ENCODE measurements around the gene DCTN5.
"Not testable (repeated sequence)": the region's sequence is repeated elsewhere in the genome, so short reads cannot be mapped to it uniquely, and the experiment has no call there.

DCTN5 gene

GRCh38 chr16:23694644-23695373, 53.5 kb downstream of the DCTN5 start:
- no peak for DNase-seq

DNA sequence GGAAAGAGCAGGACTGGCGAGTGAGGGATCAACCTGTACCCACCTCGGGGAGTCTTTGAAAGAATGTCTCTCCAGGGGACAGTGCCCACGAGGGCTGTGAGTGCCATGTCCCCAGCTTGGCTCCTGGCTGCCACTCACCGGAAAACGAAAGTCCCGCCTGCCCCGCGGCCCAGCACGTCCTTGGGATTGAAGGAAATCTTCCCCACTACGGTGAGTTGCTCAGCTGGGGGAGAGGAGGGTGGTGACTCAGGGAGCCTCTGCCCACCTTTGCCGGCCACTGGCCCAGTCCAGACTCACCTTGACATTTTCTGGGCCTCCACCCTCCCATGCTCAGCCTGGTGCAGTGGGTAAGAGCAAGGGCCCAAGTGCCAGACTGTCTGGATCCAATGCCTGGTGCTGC, 54.5 kb downstream of the DCTN5 start:
- no peak for DNase-seq

DNA sequence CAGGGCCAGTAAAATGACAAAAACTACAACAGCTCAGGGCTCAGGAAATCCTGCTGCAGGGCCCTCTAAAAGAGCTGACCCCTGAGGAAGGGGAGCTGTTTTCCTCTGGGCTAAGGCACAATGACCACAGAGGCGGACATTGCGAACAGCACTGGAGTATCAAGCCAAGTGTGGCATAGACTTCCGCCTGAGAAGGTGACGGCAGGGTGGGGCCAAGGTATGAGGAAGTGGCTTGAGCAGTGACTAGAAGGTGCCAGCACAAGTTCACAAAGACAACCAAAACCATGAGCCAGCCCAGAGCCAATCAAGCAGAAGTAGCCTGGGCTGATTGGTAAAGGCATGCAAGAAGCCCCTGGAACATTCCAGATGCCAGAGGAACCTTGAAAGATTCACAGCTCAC, 57.8 kb downstream of the DCTN5 start:
- DNase-seq, result no peak

DNA sequence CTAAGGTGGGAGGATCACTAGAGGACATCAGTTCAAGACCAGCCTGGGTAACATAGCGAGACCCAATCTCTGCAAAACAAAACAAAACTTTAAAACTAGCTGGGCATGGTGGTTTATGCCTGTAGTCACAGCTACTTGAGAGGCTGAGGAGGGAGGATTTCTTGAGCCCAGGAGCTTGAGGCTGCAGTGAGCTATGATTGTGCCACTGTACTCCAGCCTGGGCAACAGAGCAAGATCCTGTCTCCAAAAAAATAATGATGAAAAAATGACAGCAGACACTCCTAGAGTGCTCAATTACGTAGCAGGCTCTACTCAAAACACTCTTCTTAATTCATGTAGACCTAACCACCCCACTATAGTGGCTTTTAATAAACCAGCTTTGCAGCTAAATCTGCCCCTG, 58.8 kb downstream of the DCTN5 start:
- no peak for DNase-seq

DNA sequence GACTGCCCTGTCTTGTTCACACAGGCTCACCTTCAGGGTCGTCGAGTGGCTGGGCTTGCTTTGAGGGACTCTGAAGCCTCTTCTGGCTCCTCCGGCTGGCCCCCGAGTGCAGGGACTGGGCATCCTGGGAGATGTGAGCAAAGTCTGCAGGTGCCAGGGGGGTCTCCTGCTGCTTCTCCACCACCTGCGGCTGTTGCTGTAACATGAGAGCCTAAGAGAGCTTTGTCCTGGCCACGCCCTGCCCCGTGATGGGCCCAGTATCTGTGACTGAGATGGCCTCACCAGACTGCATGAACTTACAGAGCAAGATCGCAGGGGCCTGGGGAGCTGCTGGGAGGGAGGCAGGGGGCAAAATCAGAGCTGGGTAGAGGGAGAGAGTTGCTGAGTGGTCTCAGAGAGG, 59.2 kb downstream of the DCTN5 start:
- no peak for DNase-seq

DNA sequence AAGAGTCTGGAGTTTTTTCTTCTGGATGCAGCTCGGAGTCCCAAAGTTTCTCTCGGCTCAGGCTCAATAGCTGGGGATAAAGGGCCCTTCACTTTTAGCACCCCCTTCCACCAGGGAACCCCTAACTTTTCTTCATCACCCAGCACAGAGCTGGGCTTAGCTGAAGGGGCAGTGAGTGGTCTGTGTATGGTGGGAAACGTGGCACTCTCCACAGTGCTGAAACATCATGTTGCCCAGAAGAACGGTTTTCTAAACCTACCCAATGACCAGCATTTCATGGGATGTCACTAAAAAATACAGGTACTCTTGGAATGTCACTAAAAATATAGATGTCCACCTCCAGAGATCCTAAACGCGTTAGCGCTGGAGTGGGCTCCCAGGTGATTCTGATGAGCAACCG, 59.8 kb downstream of the DCTN5 start:
- DNase-seq, result no peak

DNA sequence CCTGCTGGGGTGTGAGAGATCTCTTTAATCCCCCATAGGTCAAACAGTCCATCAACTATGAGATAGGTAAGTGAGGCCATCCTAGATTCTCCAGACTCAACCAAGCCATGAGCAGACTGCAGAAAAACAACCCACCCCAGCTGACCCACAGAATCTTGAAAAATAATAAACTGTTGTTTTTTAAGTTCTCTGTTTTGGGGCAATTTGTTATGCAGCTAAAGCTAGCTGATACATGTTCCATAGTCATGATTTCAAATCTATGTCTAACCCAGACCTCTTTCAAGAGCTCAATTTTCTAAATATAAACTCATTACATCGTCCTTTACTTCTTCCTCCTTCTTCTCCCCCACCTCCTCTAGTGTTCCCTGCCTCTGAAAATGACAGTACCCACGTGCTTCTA, 61.7 kb downstream of the DCTN5 start:
- no peak for DNase-seq

- DNase-seq, result no peak
Observed at GRCh38 chr16:23704772-23705516, 63.7 kb downstream of the DCTN5 start.

- no peak for DNase-seq
Observed at GRCh38 chr16:23705517-23705902, 64.2 kb downstream of the DCTN5 start.

DNA sequence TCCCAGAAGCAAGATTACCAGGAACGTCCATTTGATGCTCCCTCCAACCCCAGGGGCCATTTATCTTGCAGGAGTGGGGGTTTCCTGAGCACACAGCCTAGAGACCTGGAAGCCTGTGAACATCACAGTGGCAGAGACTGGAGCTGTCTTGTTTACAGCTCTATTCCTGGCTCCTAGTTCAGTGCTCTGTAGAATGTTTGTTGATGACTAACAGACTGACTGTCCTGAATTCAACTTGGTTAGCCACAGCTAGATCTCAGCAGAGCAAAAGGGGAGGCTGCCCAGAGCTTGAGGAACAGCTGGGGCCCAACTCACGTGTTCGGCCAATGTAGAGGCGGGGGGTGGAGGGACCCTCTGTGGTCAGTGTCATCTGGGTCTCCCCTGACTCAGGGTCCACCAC, 65.2 kb downstream of the DCTN5 start:
- no peak for DNase-seq

DNA sequence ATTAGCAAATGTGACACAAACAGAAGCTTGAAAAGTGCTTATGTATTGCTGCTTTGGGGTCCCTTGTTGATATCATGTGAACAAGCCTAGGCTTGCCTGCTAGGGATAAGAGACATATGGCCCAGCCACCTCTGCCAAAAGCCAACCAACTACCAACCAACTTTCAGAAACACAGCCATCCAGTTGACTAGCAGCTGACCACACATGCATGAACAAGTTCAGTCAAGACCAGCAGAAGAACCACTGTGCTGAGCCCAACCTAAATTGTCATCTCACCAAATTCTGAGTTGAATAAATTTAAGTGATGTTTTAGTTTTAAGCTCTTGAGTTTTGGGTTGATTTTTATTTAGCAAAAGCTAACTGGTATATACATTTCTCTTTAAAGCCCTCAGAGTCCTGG, 68.3 kb downstream of the DCTN5 start:
- no peak for DNase-seq

GRCh38 chr16:23710008-23710407, 68.7 kb downstream of the DCTN5 start:
- no peak for DNase-seq

DNA sequence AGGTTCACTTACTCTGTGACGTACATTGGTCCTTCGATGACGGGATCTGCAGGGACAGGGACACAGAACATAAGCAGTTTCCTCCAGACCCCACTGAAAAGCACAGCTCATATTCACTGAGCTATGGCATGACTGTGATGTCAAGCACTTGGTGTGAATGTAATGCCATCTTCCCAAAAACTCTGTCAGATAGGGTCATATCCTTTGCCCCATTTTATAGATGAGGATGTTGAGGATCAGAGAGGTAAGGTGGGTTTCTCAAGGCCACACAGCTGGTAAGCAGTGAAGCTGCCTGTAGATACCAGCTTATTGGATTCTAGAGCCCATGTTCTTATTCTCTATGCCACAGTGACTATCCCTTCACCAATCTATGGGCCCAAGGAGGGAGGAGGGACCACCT, 69.2 kb downstream of the DCTN5 start:
- DNase-seq, result no peak

DNA sequence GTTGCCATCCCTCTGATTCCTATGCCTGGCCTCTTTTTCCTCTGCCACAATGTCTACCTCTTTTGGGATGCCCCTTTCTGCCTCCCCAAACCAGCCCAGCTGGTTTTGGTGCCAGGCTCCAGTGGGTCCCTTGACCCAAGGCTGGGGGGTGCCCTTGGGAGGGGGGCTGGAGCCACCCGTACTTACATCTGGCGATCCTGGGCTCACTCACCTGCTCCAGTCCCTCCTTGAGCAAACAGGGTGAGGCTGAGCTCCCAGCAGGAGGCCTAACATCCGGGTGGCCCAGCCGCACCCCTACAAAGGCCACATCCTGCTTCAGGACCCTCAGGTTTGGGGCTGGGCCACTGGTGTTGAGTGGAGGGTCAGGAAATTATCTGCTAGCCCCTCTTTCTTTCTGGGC, 70.5 kb downstream of the DCTN5 start:
- DNase-seq, result no peak

DNA sequence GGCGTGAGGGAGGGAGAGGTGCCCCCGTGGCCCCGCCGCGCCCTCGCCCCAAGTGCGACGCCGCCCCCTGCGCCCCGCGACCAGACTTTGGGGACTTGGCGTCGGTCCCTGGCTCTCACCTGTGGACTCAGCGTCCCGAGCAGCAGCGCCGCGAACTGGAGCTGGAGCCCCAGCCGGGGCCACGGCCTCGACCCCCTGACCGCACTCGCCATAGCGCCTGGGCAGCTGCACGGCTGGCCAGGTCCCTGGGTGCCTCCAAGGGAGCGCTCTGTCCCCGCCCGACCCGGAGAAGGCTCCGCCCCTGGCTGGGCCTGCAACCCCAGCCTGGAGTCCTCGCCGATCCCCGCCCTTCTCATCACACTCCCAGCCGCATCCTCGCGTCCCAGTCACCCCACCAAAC, 71.7 kb downstream of the DCTN5 start, which contains the start of gene ERN2:
Gene ERN2 (minus strand): TSS at position 247 of the 400 bp plus-strand sequence. CDS start 35 bp downstream, at position 212.
- DNase-seq, result no peak

- DNase-seq, result no peak
Observed at GRCh38 chr16:23716484-23716883, 75.2 kb downstream of the DCTN5 start.

DNA sequence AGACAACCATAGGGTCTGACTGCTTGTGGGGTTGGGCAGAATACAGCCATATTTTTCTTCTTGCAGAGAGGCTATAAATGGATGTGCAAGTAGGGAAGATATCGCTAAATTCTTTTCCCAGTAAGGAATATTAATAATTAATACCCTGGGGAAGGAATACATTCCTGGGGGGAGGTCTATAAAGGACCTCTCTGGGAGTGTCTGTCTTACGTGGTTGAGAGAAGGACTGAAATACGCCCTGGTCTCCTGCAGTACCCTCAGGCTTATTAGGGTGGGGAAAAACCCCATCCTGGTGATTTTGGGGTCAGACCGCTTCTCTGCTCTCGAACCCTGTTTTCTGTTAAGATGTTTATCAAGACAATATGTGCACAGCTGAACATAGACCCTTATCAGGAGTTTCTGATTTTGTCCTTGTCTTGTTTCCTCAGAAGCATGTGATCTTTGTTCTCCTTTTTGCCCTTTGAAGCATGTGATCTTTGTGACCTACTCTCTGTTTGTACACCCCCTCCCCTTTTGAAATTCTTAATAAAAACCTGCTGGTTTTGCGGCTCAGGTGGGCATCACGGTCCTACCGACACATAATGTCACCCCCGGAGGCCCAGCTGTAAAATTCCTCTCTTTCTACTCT, 81.5 kb downstream of the DCTN5 start:
- not testable (repeated sequence) for DNase-seq

DNA sequence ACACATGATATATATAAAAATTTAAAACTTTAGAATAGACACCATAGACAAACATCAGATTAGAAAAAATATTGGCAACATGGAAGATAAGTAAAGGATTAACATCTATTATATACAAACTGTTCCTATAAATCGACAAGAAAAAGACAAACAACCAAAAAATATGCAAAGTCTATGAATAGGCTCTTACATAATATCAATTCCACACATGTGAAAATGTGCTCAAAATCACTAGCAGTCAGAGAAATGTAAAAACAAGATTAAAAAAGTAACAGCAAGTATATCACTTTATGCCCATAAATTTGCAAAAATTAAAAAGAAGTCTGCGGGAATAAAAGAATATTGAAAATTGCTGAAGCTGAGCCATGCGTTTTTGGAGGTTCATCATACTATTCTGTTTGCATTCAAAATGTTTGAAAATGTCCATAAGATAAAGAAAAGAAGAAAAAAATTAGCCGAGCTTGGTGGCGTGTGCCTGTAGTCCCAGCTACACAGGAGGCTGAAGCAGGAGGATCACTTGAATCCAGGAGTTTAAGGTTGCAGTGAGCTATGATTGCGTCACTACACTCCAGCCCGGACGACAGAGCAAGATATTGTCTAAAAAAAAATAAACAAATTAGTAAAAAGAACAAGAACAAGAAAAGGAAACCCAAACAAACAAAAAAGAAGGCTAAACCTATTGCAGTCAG, 83.0 kb downstream of the DCTN5 start:
- DNase-seq, result no peak

DNA sequence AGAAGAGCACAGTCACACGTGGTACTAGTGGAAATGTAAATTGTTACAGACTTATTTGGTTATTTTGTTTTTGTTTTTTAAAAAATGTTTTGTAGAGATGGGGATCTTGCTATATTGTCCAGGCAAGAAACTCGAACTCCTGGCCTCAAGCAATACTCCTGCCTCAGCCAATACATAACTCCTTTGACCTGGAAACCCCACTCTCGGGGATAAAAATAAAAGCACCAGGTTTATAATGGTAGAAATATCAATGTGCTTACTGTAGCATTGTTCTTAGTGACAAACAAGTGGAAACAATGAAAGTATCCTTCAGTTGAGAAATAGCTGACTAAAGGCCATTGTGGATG, 83.5 kb downstream of the DCTN5 start:
- no peak for DNase-seq

- no peak for DNase-seq
Observed at GRCh38 chr16:23726710-23727109, 85.4 kb downstream of the DCTN5 start.
